ENCODE measurements around the gene TMX4.
A peak's percentile ranks its signal among the peaks of the same experiment; 100 is the strongest.

TMX4 gene

GRCh38 chr20:8021541-8022269 lies 2.1 kb upstream of the TMX4 start:
- TF ChIP-seq, protein P1, sequence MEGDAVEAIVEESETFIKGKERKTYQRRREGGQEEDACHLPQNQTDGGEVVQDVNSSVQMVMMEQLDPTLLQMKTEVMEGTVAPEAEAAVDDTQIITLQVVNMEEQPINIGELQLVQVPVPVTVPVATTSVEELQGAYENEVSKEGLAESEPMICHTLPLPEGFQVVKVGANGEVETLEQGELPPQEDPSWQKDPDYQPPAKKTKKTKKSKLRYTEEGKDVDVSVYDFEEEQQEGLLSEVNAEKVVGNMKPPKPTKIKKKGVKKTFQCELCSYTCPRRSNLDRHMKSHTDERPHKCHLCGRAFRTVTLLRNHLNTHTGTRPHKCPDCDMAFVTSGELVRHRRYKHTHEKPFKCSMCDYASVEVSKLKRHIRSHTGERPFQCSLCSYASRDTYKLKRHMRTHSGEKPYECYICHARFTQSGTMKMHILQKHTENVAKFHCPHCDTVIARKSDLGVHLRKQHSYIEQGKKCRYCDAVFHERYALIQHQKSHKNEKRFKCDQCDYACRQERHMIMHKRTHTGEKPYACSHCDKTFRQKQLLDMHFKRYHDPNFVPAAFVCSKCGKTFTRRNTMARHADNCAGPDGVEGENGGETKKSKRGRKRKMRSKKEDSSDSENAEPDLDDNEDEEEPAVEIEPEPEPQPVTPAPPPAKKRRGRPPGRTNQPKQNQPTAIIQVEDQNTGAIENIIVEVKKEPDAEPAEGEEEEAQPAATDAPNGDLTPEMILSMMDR (IDR thresholded peaks at IDR 0.05; ENCODE audit: insufficient read depth, low read length, missing control alignments) = no peak
- no peak for DNase-seq (ENCODE audit: low read depth, low spot score)
- ChIA-PET POLR2A (no interaction called here), CTCF (interaction anchor here (0.6 to 7.4 kb wide), 5 partner anchors 10 to 700 kb away, joined by 3 to 49 read pairs (median 3); no protein-coding TSS in a partner anchor)
- no peak overlapping the region for H3K4me3 ChIP-seq (ENCODE audit: low read depth, low read length)

DNA sequence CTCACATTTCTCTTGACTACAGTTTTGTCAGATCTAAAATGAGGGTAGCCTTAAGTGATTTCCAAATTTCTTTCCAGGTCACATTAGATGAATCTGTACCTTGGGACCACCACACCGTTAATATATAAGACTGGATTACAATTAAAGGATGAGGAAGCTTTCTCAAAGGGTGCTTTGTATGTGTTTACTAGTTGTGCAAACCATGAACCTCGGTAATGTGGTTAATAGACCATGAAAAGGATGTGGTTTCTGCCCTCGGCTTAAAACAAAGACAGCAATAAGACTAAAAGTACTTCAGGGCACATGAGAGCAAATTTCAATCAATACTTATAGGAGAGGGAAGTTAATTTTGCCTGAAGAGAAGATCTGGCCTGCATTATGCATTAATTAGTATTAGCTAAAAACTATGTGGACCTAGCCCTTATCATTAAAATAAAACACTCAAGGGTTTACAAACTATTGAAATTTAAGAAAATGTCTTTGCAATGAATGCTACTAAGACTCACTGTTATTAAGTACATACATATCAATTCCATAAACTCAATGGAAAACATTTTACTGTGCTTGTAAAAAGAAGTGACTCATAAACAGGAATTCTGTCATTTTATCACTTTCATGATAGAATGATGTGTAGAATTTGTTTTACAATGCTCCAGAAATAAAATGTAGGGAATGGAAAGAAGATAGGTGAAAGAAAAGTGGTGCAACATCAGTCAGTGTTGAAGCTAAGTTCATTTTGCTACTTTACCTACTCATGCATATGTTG lies 936 bp upstream of the TMX4 start:
- TF ChIP-seq, protein P1 (IDR thresholded peaks at IDR 0.05; ENCODE audit: insufficient read depth, low read length, missing control alignments) = no peak
- no peak overlapping the region for H3K4me3 ChIP-seq (ENCODE audit: low read depth, low read length)
- CTCF ChIA-PET = interaction anchor here (1.0 to 7.4 kb wide), 5 partner anchors 10 to 701 kb away, joined by 3 to 49 read pairs (median 6); no protein-coding TSS in a partner anchor
- DNase-seq (ENCODE audit: low read depth, low spot score) = no peak
- POLR2A ChIA-PET = no interaction called here

DNA sequence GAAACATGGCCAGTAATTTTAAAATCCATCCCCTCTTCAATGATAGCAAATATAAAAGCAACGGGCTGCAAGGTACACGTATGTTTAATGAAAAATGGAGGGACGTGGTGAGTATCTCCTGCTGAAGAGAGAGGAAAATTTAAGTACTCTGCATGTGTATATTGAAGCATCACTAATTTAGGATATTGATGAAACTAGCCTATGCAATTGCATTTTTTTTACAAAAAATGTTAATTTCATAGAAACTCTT lies 362 bp upstream of the TMX4 start:
- ChIA-PET CTCF (interaction anchor here (1.0 to 7.4 kb wide), 4 partner anchors 10 to 702 kb away, joined by 3 to 49 read pairs (median 5); no protein-coding TSS in a partner anchor), POLR2A (no interaction called here)
- TF ChIP-seq, protein P1 (IDR thresholded peaks at IDR 0.05; ENCODE audit: insufficient read depth, low read length, missing control alignments) = no peak
- H3K4me3 ChIP-seq (ENCODE audit: low read depth, low read length) = peak overlapping the region; percentile 76
- DNase-seq (ENCODE audit: low read depth, low spot score) = no peak

DNA sequence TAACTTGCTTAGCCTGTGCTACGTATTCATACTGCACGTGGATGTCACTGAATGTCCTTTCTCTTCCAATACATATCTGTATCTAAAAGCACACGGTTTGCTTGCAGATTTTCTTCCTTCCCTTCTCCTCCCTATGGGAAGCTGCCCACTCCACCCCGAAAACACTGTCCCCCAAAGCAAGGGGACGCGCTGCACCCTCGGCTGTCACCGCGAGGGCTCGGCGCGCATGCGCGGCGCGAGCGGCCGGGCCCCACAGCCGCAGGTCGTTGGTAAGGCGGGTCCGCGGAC lies 659 bp downstream of the TMX4 start:
- TF ChIP-seq, protein P1 (IDR thresholded peaks at IDR 0.05; ENCODE audit: insufficient read depth, low read length, missing control alignments) = peak; percentile 4
- no peak for DNase-seq (ENCODE audit: low read depth, low spot score)
- ChIA-PET CTCF (interaction anchor here (1.2 kb wide), 1 partner anchor 29 kb away, joined by 3 read pairs; no protein-coding TSS in a partner anchor), POLR2A (no interaction called here)
- peak overlapping the region; percentile 76 for H3K4me3 ChIP-seq (ENCODE audit: low read depth, low read length)

DNA sequence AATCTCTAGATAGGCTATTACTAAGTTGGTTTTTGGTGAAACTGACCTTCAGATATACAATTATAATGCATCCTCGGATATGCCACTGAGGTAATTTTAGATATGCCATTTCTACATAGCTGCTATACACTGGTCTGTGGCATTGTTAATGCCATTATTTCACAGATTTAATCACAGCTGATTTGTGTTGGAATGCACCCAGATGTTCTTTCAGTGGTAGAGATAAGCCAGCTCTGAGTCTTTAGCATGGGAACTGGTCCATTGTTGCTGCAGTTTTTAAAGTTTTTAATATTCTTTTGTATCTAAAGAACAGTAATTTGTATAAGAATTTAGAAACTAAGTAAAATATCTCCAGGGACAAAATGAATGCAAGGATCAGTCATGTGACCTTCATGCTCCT lies 6.8 kb downstream of the TMX4 start:
- POLR2A ChIA-PET = no interaction called here
- no peak overlapping the region for H3K4me3 ChIP-seq (ENCODE audit: low read depth, low read length)
- CTCF ChIA-PET = no interaction called here
- no peak for DNase-seq (ENCODE audit: low read depth, low spot score)
- TF ChIP-seq, protein P1 (IDR thresholded peaks at IDR 0.05; ENCODE audit: insufficient read depth, low read length, missing control alignments) = no peak

GRCh38 chr20:8008733-8009132 lies 10.8 kb downstream of the TMX4 start:
- DNase-seq (ENCODE audit: low read depth, low spot score) = no peak
- TF ChIP-seq, protein P1 (IDR thresholded peaks at IDR 0.05; ENCODE audit: insufficient read depth, low read length, missing control alignments) = no peak
- H3K4me3 ChIP-seq (ENCODE audit: low read depth, low read length) = no peak overlapping the region
- ChIA-PET CTCF (interaction anchor here (1.6 kb wide), 1 partner anchor 714 kb away, joined by 4 read pairs; no protein-coding TSS in a partner anchor), POLR2A (no interaction called here)

Measured in AG04449 (cell line).